Lower leg skin (tissue), 3 donors: ENCODE results near the gene RIC3.

Experiments
- POLR2A ChIP-seq, 2 donors: fragments of 450-650 bp; IDR thresholded peaks; one replicate each; pipeline ENCODE4 v1.6.1; 2016 to 2017; ENCODE audit warnings: antibody characterized with exemption in 2 of 2, mild to moderate bottlenecking in 1 of 2, moderate library complexity in 1 of 2
- TF ChIP-seq, protein P1 (sequence below), 3 donors: fragments of 450-650 bp; IDR thresholded peaks; one replicate each; pipeline ENCODE4 v1.5.1; 2016; ENCODE audit warnings: antibody characterized with exemption in 3 of 3, mild to moderate bottlenecking in 3 of 3, moderate library complexity in 2 of 3

DNA sequence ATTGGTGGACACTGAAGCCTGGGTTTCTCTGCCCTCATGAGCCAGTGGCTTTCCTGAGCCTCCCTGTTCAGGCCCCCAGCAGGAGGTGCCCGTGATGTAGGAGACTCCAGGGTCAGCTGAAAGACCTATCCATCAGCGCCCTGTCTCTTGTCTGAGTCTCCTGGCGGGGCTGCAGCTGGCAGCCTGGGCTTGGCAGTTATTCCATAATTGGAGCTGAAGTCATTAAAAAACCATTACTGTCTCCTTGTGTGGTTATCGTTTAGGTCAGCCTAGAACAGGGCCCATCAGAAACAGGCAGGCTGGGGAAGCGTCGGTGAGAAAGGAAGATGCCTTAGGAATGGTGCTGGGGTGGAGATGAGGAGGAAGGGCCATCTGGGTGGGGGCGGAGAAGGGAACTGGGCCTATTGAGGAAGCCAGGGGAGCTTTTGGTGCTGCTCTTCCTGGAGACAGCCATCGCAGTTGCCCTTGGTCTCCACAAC, 82.8 kb downstream of the RIC3 start:
- no peak for TF ChIP-seq POLR2A (IDR thresholded peaks at IDR 0.05)
- TF ChIP-seq, protein P1, sequence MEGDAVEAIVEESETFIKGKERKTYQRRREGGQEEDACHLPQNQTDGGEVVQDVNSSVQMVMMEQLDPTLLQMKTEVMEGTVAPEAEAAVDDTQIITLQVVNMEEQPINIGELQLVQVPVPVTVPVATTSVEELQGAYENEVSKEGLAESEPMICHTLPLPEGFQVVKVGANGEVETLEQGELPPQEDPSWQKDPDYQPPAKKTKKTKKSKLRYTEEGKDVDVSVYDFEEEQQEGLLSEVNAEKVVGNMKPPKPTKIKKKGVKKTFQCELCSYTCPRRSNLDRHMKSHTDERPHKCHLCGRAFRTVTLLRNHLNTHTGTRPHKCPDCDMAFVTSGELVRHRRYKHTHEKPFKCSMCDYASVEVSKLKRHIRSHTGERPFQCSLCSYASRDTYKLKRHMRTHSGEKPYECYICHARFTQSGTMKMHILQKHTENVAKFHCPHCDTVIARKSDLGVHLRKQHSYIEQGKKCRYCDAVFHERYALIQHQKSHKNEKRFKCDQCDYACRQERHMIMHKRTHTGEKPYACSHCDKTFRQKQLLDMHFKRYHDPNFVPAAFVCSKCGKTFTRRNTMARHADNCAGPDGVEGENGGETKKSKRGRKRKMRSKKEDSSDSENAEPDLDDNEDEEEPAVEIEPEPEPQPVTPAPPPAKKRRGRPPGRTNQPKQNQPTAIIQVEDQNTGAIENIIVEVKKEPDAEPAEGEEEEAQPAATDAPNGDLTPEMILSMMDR (IDR thresholded peaks at IDR 0.05): no peak
